Stimulated activated CD8-positive, alpha-beta memory T cell treated with anti-CD3 and anti-CD28 coated beads, Interleukin-7, amount 100 ng/mL, for 48 hours (primary cell): ENCODE results near the gene RPP25L.

Source experiments
- DNase-seq, 2 donors: peaks; one replicate each; pipeline ENCODE4 v3.0.0-alpha.2; 2020; ENCODE audit warnings: low read depth in 1 of 2; ENCODE audit errors: extremely low read depth in 1 of 2

The RPP25L gene

GRCh38 chr9:34612788-34613390 is 992 bp upstream of the RPP25L start:
- DNase-seq, result peak in 1 of 2 donors; percentile 56

GRCh38 chr9:34611251-34611810 is 566 bp downstream of the RPP25L start:
- no peak for DNase-seq

GRCh38 chr9:34610434-34611206 is 1.3 kb downstream of the RPP25L start:
- DNase-seq, result no peak

- no peak for DNase-seq
Measured at GRCh38 chr9:34607331-34607730, 4.6 kb downstream of the RPP25L start.

- DNase-seq, result no peak
Measured at GRCh38 chr9:34606905-34607304, 5.0 kb downstream of the RPP25L start.

GRCh38 chr9:34606190-34606589 is 5.7 kb downstream of the RPP25L start:
- no peak for DNase-seq

GRCh38 chr9:34603610-34604231 is 8.2 kb downstream of the RPP25L start:
- DNase-seq, result peak; percentile 49 to 52

GRCh38 chr9:34601937-34602573 is 9.8 kb downstream of the RPP25L start:
- DNase-seq, result no peak

GRCh38 chr9:34600908-34601307 is 11.0 kb downstream of the RPP25L start:
- DNase-seq, result no peak

- no peak for DNase-seq
Measured at GRCh38 chr9:34599546-34599945, 12.4 kb downstream of the RPP25L start.

- no peak for DNase-seq
Measured at GRCh38 chr9:34594177-34594576, 17.7 kb downstream of the RPP25L start.

- DNase-seq, result no peak
Measured at GRCh38 chr9:34592895-34593601, 18.8 kb downstream of the RPP25L start.

- DNase-seq, result no peak
Measured at GRCh38 chr9:34591917-34592866, 19.7 kb downstream of the RPP25L start.

GRCh38 chr9:34591248-34591916 is 20.5 kb downstream of the RPP25L start:
- DNase-seq, result peak; percentile 60 to 62

GRCh38 chr9:34590381-34591247 is 21.3 kb downstream of the RPP25L start:
- no peak for DNase-seq

GRCh38 chr9:34589636-34590380 is 22.1 kb downstream of the RPP25L start, which contains the start of gene CNTFR:
Gene CNTFR, minus strand, starts transcription at chr9:34589724. Its CDS starts 20,743 bp downstream, at chr9:34568981.
- no peak for DNase-seq
